Measurements from ENCODE around the gene COL27A1.

The COL27A1 gene

GRCh38 chr9:114154600-114155102 is 686 bp upstream of the COL27A1 start:
- H3K4me3 ChIP-seq (ENCODE audit: low read depth, low read length): no peak overlapping the region
- no peak overlapping the region for H3K27ac ChIP-seq
- TF ChIP-seq CTCF (IDR thresholded peaks at IDR 0.05): no peak
- H3K9ac ChIP-seq: no peak overlapping the region
- H3K36me3 ChIP-seq (ENCODE audit: control insufficient read depth, insufficient read depth, low read length): no peaks in the 10 kb centered on the region
- H3K79me2 ChIP-seq: no peaks in the 10 kb centered on the region
- peak overlapping the region; percentile 93 for H3K4me2 ChIP-seq (ENCODE audit: low read length)
- H3K9me3 ChIP-seq (ENCODE audit: control insufficient read depth, low read length): no peaks in the 10 kb centered on the region
- H2AFZ ChIP-seq: no peak overlapping the region
- H3K4me1 ChIP-seq: no peaks in the 10 kb centered on the region
- H3K27me3 ChIP-seq (ENCODE audit: control insufficient read depth, insufficient read depth, low read length): no peaks in the 10 kb centered on the region

- TF ChIP-seq CTCF (IDR thresholded peaks at IDR 0.05): no peak
- Histone ChIP-seq H2AFZ (peak overlapping the region; percentile 62), H3K9me3 (ENCODE audit: control insufficient read depth, low read length) (no peaks in the 10 kb centered on the region), H3K4me1 (no peaks in the 10 kb centered on the region), H3K9ac (no peak overlapping the region), H3K79me2 (no peaks in the 10 kb centered on the region), H3K4me2 (ENCODE audit: low read length) (peak overlapping the region; percentile 66), H3K36me3 (ENCODE audit: control insufficient read depth, insufficient read depth, low read length) (no peaks in the 10 kb centered on the region), H3K4me3 (ENCODE audit: low read depth, low read length) (no peak overlapping the region), H3K27ac (no peak overlapping the region), H3K27me3 (ENCODE audit: control insufficient read depth, insufficient read depth, low read length) (no peaks in the 10 kb centered on the region)
Measured at GRCh38 chr9:114155995-114156656, 789 bp downstream of the COL27A1 start.

DNA sequence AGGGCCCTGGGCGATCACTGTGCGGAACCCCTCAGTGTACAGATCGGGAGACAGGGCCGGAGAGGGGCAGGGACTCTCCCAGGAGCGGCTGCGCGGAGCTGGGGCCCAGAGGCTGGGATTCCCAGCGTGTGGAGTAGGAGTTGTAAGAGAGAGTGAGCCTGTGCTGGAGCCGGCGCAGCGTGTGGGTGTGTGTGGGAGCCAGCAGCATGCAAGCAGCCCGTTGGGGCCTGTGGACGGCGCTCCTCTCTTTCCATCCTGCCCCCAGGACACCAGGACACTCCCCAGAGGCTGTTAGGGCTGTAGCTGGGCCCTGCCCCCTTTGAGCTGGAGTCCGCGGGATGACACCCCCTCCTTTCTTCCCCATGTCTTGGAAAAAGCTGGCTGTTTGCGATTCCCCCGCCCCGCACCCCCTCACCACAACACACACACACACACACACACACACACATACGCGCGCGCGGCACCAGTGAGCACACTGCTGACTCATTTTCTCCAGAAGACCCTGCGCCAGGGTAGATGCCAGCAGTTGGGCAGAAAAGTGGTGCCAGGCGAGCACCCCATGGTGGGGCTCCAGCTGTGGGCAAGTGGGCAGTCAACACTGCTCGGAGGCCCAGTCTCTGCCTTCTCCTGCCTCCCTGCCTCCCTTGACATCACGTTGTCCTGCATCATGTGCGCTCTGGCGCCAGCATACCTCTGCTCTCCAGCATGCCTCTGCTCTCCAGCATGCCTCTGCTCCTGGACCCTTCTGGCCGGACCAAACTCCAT is 1.5 kb downstream of the COL27A1 start:
- Histone ChIP-seq H3K4me3 (ENCODE audit: low read depth, low read length) (no peak overlapping the region), H3K9me3 (ENCODE audit: control insufficient read depth, low read length) (no peaks in the 10 kb centered on the region), H3K36me3 (ENCODE audit: control insufficient read depth, insufficient read depth, low read length) (no peaks in the 10 kb centered on the region)

GRCh38 chr9:114157516-114158176 is 2.3 kb downstream of the COL27A1 start:
- H3K9ac ChIP-seq: no peak overlapping the region
- no peaks in the 10 kb centered on the region for H3K36me3 ChIP-seq (ENCODE audit: control insufficient read depth, insufficient read depth, low read length)
- no peak overlapping the region for H3K27ac ChIP-seq
- H2AFZ ChIP-seq: no peak overlapping the region
- no peak overlapping the region for H3K4me2 ChIP-seq (ENCODE audit: low read length)
- H3K4me3 ChIP-seq (ENCODE audit: low read depth, low read length): no peak overlapping the region
- no peaks in the 10 kb centered on the region for H3K27me3 ChIP-seq (ENCODE audit: control insufficient read depth, insufficient read depth, low read length)
- no peaks in the 10 kb centered on the region for H3K79me2 ChIP-seq
- TF ChIP-seq CTCF (IDR thresholded peaks at IDR 0.05): no peak
- no peaks in the 10 kb centered on the region for H3K9me3 ChIP-seq (ENCODE audit: control insufficient read depth, low read length)
- no peaks in the 10 kb centered on the region for H3K4me1 ChIP-seq

More for the DNA sequence above, 1.5 kb downstream of the COL27A1 start:
- TF ChIP-seq CTCF (IDR thresholded peaks at IDR 0.05): no peak
- Histone ChIP-seq H3K9ac (no peak overlapping the region), H3K4me1 (no peaks in the 10 kb centered on the region), H3K27ac (no peak overlapping the region), H3K27me3 (ENCODE audit: control insufficient read depth, insufficient read depth, low read length) (no peaks in the 10 kb centered on the region), H3K4me2 (ENCODE audit: low read length) (no peak overlapping the region), H3K79me2 (no peaks in the 10 kb centered on the region), H2AFZ (peak overlapping the region; percentile 62)

Measured in parathyroid adenoma (tissue), 2 donors.